ENCODE measurements around the gene COL27A1.

COL27A1 gene

DNA sequence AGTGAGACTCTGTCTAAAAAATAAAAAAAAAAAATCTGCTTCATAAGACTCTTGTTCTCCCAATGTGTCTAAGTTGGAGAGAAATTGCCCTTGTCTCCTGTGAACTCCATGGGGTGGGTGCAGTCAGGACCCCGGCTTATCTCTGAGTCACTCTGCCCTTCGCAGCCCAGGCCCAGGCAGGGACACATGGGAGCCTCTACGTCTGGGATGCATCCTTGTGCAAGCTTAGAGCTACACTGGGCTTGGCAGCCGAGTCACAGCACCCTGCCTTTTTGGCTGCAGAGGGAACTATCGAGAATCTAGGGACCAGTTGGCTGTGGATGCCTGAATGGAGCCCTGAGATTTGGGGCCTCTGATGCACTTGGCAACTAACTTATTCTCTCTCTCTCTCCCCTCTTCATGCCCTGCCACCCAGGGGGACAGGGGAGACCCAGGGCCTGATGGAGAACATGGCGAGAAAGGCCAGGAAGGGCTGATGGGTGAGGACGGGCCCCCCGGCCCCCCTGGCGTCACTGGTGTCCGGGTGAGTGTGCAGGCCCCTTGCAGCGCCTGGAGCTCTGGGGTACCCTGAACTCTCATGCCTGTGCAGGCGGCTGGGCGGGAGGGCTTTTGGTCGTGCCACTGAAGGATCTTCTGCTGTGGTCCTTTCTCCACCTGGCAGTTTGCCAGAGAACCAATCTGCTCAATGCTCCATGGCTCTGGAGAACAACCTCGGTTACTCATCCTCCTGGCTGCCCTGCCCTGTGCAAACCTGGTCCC, 120.1 kb downstream of the COL27A1 start:
- no peak for DNase-seq

- DNase-seq: no peak
These were observed 121.8 kb downstream of the COL27A1 start for GRCh38 chr9:114276908-114277821.

- no peak for DNase-seq
These were observed 123.0 kb downstream of the COL27A1 start for GRCh38 chr9:114278356-114278755.

DNA sequence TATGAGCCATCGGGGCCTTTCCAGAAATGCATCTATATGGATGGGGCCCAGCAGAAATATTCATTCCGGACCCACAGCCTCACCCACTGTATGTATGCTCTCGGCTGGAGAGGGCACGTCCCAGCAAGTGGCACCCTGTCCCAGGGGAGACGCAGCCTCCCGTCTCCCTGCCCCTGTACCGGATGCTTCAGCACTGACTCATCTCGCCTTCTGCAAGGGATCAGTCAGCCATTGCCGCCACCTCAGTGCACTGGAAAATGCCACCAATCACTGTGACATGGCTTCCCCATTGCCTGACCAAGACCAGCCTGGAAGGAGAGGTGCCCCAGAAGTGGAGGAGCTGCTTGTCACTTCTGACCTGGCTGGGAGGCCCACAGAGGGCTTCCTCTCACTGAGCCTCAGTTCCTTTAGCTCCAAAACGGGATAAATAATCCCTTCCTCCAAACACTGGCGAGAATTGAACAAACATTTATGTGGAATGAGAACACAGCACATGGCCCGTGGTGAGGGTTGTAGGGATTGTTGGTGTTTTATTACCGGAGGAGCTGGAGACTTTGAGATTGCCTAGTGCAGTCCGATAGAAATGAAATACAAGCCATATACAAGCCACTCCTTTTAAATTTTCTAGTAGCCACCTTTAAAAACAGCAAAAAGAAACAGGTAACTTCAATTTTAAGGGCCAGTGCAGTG, 123.7 kb downstream of the COL27A1 start:
- DNase-seq: no peak

DNA sequence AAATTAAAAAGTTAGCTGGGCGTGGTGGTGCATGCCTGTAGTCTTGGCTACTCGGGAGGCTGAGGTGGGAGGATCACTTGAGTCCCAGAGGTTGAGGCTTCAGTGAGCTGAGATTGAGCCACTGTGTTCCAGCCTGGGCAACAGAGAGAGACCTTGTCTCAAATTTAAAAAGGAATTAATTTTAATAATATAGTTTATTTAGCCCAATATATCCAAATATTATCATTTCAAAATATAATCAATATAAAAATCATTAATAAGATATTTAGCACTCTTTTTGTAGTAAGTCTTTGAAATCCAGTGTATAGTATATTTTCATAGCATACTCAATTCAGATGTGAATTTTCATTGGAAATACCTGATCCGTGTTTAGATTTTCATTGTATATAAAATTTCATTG, 124.4 kb downstream of the COL27A1 start:
- no peak for DNase-seq

DNA sequence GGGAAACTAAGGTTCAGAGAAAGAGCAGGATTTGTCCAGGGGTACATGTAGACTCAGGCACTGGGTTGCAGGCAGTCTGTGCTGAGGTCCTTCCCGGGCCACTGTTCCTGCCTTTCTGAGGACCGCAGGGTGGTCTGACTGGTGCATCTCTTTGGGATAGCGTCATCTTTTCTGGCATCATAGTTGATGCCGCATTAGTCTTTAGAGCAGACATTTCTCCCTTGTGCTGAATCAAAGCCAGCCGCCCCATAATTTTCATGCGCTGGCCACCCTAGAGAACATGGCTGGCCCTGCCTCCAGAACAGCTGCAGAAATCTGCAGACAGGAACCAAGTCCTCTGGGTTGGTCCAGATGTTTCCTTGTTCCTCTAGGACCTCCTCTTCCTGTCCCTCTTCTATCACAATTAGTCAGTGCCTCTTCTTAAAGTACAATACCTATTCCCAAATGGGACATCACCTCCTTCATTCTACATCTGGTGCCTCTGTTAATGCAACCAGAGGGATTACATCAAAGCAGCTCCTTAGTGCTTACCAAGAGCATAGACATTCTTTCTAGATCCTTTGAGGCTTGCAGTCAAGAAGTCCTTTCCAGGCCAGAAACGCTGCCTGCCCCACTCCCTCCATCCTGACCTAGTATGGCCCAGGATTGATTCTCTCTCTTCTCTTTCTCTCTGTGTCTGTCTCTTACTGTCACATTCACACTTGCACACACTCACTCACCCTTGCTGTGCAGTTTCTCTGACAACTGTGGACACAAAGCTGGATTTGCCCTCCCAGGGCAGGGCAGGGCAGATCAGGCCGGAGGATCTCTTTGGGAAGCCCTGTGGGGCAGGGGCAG, 125.5 kb downstream of the COL27A1 start:
- DNase-seq: no peak

- DNase-seq: no peak
These were observed 126.3 kb downstream of the COL27A1 start for GRCh38 chr9:114281473-114282103.

GRCh38 chr9:114282104-114282485, 126.8 kb downstream of the COL27A1 start:
- DNase-seq: no peak

- DNase-seq: no peak
These were observed 127.2 kb downstream of the COL27A1 start for GRCh38 chr9:114282507-114282906.

DNA sequence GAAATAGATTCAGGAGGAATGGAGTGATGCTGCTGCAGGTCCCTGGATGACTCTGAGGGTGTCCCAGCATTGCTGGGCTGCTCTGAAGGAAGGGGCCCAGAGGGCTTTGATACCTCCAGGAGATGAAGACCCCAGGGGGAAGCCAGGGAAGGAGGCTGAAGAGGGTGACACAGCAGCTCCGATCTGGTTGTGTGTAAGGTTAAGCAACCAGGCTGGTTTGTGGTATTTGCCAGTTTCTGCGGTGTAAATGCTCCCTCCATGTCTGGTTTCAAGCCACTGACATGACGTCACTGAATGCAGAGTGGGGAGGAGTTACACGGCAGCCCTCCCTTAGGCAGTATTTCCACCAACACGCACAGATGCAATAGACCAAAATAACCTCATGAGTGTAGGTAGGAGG, 127.6 kb downstream of the COL27A1 start:
- no peak for DNase-seq

DNA sequence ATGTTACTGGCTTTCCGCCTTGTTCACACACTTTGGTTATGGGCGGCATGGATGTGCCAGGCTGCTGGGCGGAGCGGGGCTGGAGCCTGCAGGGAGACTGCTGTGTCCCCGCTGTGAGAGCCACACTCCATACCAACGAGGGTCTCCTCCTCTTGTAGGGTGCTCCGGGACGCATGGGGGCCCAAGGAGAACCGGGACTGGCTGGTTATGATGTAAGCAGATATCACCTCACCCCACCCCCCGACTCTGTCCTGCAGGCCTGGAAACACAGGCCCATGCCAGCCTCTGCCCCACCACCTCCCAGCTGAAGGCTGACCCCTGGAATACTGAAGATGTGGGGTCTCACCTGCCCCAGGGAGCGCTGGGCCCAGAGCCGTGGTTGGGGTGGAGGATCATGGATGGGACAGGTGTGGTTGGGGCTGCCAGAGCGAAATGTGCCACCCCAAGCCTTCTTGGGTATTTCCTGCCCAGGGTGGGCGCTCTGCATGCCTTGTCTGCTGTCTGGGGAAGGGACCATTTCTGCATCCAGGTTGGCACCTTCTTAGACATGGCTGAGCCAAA, 128.3 kb downstream of the COL27A1 start:
- DNase-seq: no peak

DNA sequence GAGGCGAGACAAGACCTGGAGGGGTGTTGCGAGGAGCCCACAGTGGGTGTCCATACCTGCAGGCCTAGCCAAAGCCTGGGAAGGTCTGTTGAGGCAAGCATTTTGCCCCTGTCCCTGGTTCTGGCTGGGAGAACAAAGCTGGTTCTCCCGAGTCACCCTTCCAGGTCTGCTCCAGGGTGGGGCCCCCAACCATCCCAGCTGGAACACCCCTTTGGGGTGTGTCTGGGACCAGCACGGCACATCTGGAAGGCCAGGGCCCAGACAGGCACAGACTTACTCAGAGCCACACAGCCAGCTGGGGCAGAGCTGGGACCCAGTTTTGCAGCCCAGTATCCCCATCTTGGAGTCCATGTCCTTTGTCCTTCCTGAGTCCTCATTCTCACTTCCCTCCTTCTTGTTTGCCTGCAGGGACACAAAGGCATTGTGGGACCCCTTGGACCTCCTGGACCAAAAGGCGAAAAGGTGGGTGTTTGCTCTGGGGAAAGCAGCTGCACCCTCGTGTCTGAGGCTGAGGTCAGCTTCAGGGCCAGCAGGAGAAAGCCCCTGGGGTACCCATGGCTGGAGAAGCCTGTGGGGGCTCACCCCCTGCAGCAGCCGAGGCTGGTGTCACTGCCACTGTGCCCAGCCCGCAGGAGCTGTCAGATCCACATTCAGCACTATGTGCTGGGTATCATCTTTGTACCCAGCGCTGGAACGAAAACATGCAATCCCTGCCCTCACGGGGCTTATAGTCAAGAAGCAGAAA, 129.2 kb downstream of the COL27A1 start:
- no peak for DNase-seq

GRCh38 chr9:114285166-114285867, 130.0 kb downstream of the COL27A1 start:
- DNase-seq: no peak

DNA sequence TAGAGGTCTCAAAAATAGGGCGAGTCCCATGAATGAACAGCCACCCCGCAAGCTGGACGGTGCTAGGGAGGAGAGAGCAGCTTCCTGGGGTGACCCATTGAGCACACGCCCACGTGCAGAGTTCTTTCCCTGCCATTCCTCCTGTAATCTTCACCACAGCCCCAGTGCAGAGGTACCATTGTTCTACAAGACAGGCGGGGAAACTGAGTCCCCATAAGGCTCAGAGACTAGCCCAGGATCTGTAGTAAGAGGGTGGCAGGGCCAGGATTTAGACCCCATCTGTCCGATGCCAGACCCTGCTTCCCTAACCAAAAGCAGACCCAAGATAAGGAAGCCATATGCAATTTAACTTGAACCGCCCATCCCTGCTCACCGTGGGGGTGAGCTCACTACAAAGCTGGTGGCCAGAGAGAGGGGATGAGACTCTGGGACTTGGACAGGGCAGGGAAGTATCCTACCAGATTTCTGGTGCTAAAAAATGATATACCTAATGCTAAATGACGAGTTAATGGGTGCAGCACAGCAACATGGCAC, 130.9 kb downstream of the COL27A1 start:
- DNase-seq: no peak

DNA sequence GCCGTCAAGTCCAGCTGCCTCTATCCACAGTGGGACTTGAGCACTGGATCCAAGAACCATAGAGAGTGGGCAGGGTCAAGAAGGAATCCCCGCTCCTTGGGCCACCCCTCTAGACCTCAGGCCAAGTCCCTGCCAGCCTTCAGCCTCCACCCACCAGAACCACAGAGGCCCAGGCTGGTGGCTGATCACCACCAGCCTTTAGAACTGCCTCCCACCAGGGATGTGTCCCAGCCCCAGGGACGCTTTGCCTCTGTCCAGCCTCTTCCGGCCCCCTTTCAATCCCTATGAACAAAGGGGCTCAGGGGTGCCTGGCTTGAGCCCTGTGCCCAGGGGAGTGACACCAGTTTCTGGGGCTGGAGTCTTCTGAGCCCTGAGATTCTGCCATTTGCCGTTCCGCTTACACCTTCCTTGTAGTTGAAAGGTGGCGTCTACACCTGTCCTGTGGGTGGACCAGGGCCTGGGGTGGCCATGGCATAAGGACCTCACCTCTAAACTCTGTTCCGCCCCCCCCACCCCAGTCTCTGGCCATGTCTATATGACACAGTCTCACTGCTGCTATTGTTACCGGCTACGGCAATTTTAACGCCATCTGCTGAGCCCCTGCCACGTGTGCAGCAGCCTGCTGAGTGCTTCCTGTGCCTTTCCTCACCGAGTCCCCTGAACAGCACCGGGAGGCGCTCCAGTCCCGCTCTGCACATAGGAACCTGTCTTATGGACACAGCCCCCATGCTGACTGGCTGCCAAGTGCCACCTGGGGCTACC, 131.8 kb downstream of the COL27A1 start:
- no peak for DNase-seq

GRCh38 chr9:114287763-114288192, 132.4 kb downstream of the COL27A1 start:
- no peak for DNase-seq

DNA sequence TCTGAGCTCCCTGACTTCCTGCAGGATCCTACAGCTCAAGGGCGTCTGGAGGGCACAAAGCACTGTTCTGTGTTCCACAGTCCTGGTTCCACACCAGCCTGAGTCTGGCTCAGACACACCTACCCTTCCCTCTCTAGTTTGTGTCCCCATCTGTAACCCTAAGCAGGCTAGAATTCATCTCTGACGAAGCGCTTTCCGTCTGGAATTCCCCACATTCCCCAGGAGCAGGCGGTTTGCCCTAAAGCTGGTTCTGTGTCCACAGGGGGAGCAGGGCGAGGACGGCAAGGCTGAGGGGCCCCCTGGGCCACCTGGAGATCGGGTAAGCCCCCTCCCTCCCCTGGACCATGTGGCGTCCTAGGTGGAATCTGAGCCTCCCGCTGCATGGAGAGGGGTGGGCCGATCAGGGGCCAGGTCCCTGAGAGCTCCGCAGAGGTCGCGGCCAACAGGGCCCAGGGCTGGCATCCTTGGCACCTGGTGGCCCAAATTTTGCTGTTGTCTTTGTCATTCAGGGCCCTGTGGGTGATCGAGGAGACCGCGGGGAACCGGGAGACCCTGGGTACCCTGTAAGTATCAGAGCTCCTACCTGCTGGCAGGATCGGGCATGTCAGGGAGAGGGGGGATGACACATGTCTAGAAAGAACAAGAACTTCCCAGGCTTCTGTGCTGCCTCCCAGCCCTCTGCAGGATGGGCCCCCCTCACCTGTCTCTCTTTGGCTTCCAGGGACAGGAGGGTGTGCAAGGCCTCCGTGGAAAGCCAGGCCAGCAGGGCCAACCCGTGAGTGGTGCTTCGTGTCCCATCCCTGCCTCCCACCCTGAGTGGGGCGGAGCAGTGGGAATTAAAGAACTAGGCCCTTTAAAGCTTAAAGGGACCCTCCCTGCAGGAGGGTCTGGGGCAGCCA, 133.1 kb downstream of the COL27A1 start:
- no peak for DNase-seq

DNA sequence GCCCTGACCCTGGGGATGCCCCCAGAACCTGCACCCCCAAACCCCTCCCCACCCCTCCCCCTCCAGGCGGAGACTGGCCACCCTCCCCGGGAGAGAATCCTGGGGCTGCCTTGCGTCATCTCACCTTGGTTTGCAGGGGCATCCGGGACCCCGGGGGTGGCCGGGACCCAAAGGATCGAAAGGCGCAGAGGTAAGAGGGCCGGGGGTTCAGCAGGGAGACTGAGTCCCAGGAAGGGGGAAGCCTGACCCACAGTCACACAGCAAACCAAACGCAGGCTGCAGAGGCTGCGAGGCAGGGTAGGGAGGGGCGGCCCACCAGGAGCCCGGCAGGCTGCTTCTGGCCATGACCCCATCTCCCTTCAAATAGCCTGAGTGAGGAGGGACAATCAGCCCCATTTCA, 133.8 kb downstream of the COL27A1 start:
- no peak for DNase-seq
